Neutrophil (primary cell): ENCODE measurements around the gene ABCC3.

Experiments used
- H3K27ac ChIP-seq: fragments of 200-600 bp; sonication (generic); 2 replicates; pipeline ENCODE4 v1.5.1; 2016; ENCODE audit warnings: mild to moderate bottlenecking, moderate library complexity
- H3K27me3 ChIP-seq: fragments of 200-600 bp; sonication (generic); 2 replicates; pipeline ENCODE4 v1.6.0; 2016; ENCODE audit warnings: mild to moderate bottlenecking
- H3K36me3 ChIP-seq: fragments of 200-600 bp; sonication (generic); 2 replicates; pipeline ENCODE4 v1.5.1; 2017
- H3K4me1 ChIP-seq, 2 experiments: fragments of 200-600 bp in 1 of 2; sonication (generic) in 1 of 2; 1 replicate in 1 of 2; 2 replicates in 1 of 2; pipeline versions ENCODE4 v1.5.1 to v1.6.1; 2013 to 2016; ENCODE audit warnings: low read depth in 1 of 2, low read length in 1 of 2, mild to moderate bottlenecking in 1 of 2, moderate library complexity in 1 of 2; ENCODE audit not compliant: control insufficient read depth in 1 of 2, insufficient read depth in 1 of 2
- H3K4me3 ChIP-seq, 2 experiments: fragments of 200-600 bp in 1 of 2; sonication (generic) in 1 of 2; 1 replicate in 1 of 2; 2 replicates in 1 of 2; pipeline ENCODE4 v1.5.1; 2013 to 2016; ENCODE audit warnings: low read depth in 1 of 2, low read length in 1 of 2, mild to moderate bottlenecking in 1 of 2, moderate library complexity in 1 of 2
- H3K9me3 ChIP-seq: fragments of 200-600 bp; sonication (generic); 2 replicates; pipeline ENCODE4 v1.5.1; 2016
- TF ChIP-seq, protein P1 (sequence below): fragments of 200-600 bp; sonication (generic); IDR thresholded peaks from 2 replicates; pipeline ENCODE4 v1.5.1; 2016; ENCODE audit warnings: antibody characterized with exemption

Gene ABCC3

DNA sequence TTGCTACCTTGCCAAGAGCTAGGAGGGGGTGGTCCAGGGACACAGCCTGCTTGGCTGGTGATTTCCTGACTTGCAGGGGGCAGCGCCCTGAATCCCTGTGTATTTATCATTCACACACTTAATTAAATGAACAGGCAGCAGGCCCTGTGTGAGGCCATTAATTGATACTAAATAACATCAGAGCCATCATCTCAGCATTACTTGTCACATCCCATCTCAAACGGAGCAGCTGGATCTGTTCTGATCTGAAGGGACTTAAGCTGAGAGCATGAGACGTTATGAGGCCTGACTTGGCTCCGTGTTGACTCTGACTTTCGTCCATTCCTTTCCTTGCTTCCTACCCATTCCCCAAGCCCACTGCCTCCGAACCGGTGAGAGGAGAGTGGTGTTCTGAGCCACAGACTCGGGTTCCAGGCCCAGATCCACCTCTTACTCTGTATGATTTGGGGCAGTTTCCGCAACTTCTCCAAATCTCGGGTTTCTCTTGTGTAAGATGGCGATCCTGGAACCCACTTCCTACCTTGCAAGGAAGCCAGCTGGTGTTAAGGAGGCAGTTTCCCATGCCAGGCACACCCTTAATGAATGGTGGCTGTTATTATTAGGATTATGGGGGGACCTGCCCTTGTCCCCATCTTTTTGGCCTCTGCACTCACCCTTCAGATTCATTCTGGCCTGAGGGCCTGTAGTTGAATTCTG is 40.4 kb upstream of the ABCC3 start:
- Histone ChIP-seq H3K4me3 (no peak overlapping the region), H3K4me1 (no peaks in the 10 kb centered on the region), H3K27ac (no peak overlapping the region), H3K27me3 (peaks cover 16% of the 10 kb centered on the region), H3K36me3 (no peaks in the 10 kb centered on the region), H3K9me3 (no peaks in the 10 kb centered on the region)
- TF ChIP-seq, protein P1, sequence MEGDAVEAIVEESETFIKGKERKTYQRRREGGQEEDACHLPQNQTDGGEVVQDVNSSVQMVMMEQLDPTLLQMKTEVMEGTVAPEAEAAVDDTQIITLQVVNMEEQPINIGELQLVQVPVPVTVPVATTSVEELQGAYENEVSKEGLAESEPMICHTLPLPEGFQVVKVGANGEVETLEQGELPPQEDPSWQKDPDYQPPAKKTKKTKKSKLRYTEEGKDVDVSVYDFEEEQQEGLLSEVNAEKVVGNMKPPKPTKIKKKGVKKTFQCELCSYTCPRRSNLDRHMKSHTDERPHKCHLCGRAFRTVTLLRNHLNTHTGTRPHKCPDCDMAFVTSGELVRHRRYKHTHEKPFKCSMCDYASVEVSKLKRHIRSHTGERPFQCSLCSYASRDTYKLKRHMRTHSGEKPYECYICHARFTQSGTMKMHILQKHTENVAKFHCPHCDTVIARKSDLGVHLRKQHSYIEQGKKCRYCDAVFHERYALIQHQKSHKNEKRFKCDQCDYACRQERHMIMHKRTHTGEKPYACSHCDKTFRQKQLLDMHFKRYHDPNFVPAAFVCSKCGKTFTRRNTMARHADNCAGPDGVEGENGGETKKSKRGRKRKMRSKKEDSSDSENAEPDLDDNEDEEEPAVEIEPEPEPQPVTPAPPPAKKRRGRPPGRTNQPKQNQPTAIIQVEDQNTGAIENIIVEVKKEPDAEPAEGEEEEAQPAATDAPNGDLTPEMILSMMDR, result no peak

DNA sequence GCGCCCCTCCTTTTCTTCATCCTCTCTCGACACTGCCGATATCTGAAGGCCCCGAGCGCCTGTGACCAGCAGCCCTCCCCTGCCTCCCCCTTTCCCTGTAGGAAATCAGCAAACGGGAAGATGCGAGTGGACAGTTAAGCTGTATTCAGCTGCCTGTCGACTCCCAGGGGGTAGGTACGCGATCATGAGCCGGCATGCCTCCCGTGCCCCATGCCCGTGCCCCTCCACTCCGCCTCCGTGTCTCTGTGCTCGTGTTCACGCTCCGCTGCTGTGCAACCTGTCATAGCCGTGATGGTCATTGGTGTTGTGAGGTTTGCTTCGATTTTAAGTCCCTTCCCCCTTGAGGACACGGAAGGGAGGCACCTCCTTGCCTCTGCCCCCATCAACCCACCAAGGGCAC is 39.8 kb upstream of the ABCC3 start:
- Histone ChIP-seq H3K4me1 (no peaks in the 10 kb centered on the region), H3K27me3 (peaks cover 16% of the 10 kb centered on the region), H3K36me3 (no peaks in the 10 kb centered on the region), H3K27ac (no peak overlapping the region), H3K9me3 (no peaks in the 10 kb centered on the region), H3K4me3 (no peak overlapping the region)
- TF ChIP-seq, protein P1, result no peak

DNA sequence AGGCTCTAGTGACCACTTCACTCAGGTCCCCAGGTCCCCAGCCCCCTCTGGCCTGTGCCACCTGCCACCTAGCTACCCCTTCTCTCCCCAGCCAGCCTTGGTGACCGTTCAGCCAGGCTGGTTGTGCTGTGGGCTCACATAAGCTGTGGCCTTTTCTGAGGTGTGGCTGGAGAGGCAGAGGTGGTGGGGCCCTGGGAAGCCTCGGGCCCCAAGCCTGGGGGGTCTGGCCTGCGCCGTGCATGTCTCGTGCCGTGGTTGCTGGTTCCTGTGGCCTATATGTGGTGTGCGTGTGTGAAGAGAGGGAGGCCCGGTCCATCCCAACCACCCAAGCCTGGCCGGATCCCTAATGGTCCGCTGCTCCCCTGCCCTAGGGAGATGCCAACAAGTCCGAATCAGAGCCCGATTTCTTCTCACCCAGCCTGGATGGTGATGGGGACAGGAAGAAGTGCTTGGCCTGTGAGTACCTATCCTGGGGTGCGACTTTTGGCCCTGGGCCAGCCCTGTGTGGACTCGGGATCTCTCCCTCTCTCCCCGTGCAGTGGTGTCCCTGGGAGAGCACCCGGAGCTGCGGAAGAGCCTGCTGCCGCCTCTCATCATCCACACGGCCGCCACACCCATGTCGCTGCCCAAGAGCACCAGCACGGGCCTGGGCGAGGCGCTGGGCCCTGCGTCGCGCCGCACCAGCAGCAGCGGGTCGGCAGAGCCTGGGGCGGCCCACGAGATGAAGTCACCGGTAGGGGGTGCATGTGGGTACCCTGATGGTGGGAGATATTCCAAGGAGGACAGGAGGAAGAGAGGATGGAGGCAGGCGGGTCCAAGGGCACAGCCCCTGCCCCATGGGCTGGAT is 38.3 kb upstream of the ABCC3 start:
- no peak overlapping the region for H3K27ac ChIP-seq
- TF ChIP-seq, protein P1, result no peak
- H3K36me3 ChIP-seq, result no peaks in the 10 kb centered on the region
- H3K4me3 ChIP-seq, result no peak overlapping the region
- H3K27me3 ChIP-seq, result peaks cover 16% of the 10 kb centered on the region
- no peaks in the 10 kb centered on the region for H3K4me1 ChIP-seq
- H3K9me3 ChIP-seq, result no peaks in the 10 kb centered on the region

DNA sequence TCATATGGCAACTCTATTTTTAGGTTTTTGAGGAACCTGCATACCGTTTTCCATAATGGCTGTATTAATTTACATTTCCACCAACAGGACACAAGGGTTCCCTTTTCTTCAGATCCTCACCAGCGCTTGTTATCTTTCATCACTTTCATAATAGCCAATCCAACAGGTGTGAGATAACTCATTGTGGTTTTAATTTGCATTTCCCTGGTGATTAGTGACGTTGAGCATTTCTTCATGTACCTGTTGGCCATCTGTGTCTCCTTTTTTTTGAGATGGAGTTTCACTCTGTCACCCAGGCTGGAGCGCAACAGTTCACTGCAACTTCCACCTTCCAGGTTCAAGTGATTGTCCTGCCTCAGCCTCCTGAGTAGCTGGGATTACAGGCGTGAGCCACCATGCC is 36.2 kb upstream of the ABCC3 start:
- H3K4me1 ChIP-seq, result no peaks in the 10 kb centered on the region
- peaks cover 29% of the 10 kb centered on the region for H3K27me3 ChIP-seq
- H3K27ac ChIP-seq, result no peak overlapping the region
- H3K9me3 ChIP-seq, result no peaks in the 10 kb centered on the region
- H3K36me3 ChIP-seq, result no peaks in the 10 kb centered on the region
- H3K4me3 ChIP-seq, result no peak overlapping the region
- TF ChIP-seq, protein P1, result no peak

DNA sequence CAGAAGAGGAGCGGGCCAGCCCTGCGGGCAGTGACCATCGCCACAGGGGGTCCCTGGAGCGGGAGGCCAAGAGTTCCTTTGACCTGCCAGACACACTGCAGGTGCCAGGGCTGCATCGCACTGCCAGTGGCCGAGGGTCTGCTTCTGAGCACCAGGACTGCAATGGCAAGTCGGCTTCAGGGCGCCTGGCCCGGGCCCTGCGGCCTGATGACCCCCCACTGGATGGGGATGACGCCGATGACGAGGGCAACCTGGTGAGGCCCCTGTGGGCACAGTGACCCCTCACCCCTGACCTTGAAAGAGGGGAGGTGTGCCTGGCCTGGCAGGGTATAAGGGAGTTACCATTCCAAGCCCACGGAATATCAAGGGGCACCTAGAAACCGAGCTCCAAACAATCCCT is 35.1 kb upstream of the ABCC3 start:
- Histone ChIP-seq H3K27ac (no peak overlapping the region), H3K27me3 (peaks cover 32% of the 10 kb centered on the region), H3K4me1 (no peaks in the 10 kb centered on the region), H3K9me3 (no peaks in the 10 kb centered on the region), H3K36me3 (no peaks in the 10 kb centered on the region), H3K4me3 (no peak overlapping the region)
- TF ChIP-seq, protein P1, result no peak
